Stimulated activated CD4-positive, alpha-beta T cell treated with anti-CD3 and anti-CD28 coated beads, TNF-alpha, amount 100 ng/mL, for 4 hours (primary cell): ENCODE data around the gene POPDC3.
A peak's percentile ranks its signal among the peaks of the same experiment; 100 is the strongest.

Experiments used
- DNase-seq, 3 experiments: peaks; one replicate each; pipeline ENCODE4 v3.0.0-alpha.2; 2020; ENCODE audit warnings: low read depth in 3 of 3

Gene POPDC3

GRCh38 chr6:105152880-105153279 lies 26.9 kb downstream of the POPDC3 start:
- no peak for DNase-seq

- DNase-seq = no peak
Measured at GRCh38 chr6:105151644-105152043, 28.2 kb downstream of the POPDC3 start.

GRCh38 chr6:105138141-105138540 lies 41.7 kb downstream of the POPDC3 start:
- DNase-seq = no peak

GRCh38 chr6:105137388-105137787 lies 42.4 kb downstream of the POPDC3 start:
- no peak for DNase-seq

GRCh38 chr6:105136431-105137350 lies 43.1 kb downstream of the POPDC3 start:
- DNase-seq = peak in 1 of 3 experiments; percentile 2

GRCh38 chr6:105135907-105136430 lies 43.8 kb downstream of the POPDC3 start:
- DNase-seq = no peak

- no peak for DNase-seq
Measured at GRCh38 chr6:105135056-105135455, 44.8 kb downstream of the POPDC3 start.

- DNase-seq = no peak
Measured at GRCh38 chr6:105122717-105123116, 57.1 kb downstream of the POPDC3 start.

GRCh38 chr6:105121981-105122380 lies 57.8 kb downstream of the POPDC3 start:
- no peak for DNase-seq

GRCh38 chr6:105120570-105120969 lies 59.2 kb downstream of the POPDC3 start:
- DNase-seq = no peak

- DNase-seq = no peak
Measured at GRCh38 chr6:105116150-105116549, 63.7 kb downstream of the POPDC3 start.

GRCh38 chr6:105113422-105113821 lies 66.4 kb downstream of the POPDC3 start:
- no peak for DNase-seq

GRCh38 chr6:105112577-105112976 lies 67.2 kb downstream of the POPDC3 start:
- no peak for DNase-seq

- DNase-seq = no peak
Measured at GRCh38 chr6:105111871-105112270, 67.9 kb downstream of the POPDC3 start.

GRCh38 chr6:105111105-105111504 lies 68.7 kb downstream of the POPDC3 start:
- no peak for DNase-seq

GRCh38 chr6:105109955-105110895 lies 69.6 kb downstream of the POPDC3 start:
- DNase-seq = no peak

GRCh38 chr6:105108631-105109262 lies 71.1 kb downstream of the POPDC3 start:
- no peak for DNase-seq
